HG03135 (cell line): Measurements from ENCODE around the gene CFAP126.
"Not testable (repeated sequence)": the region's sequence is repeated elsewhere in the genome, so short reads cannot be mapped to it uniquely, and the experiment has no call there.

Source experiments
- ATAC-seq: cut with Tn5 transposase; IDR thresholded peaks from one replicate; pipeline ENCODE4 v1.9.1; 2021; ENCODE audit warnings: mild to moderate bottlenecking, moderate library complexity; ENCODE audit not compliant: unreplicated experiment

CFAP126 gene

GRCh38 chr1:161382214-161383019, 14.7 kb upstream of the CFAP126 start:
- ATAC-seq = no peak

GRCh38 chr1:161381707-161382106, 14.0 kb upstream of the CFAP126 start:
- no peak for ATAC-seq

GRCh38 chr1:161379071-161379470, 11.4 kb upstream of the CFAP126 start:
- ATAC-seq = no peak

- no peak for ATAC-seq
Observed at GRCh38 chr1:161378014-161378413, 10.3 kb upstream of the CFAP126 start.

GRCh38 chr1:161374373-161374772, 6.7 kb upstream of the CFAP126 start:
- ATAC-seq = no peak

GRCh38 chr1:161373442-161373841, 5.8 kb upstream of the CFAP126 start:
- no peak for ATAC-seq

GRCh38 chr1:161365207-161365606, 2.5 kb downstream of the CFAP126 start:
- no peak for ATAC-seq

- ATAC-seq = no peak
Observed at GRCh38 chr1:161364332-161364731, 3.3 kb downstream of the CFAP126 start.

- ATAC-seq = no peak
Observed at GRCh38 chr1:161359291-161359690, 8.4 kb downstream of the CFAP126 start.

- ATAC-seq = no peak
Observed at GRCh38 chr1:161357073-161357472, 10.6 kb downstream of the CFAP126 start.

- no peak for ATAC-seq
Observed at GRCh38 chr1:161351482-161351881, 16.2 kb downstream of the CFAP126 start.

- ATAC-seq = no peak
Observed at GRCh38 chr1:161350671-161351070, 17.0 kb downstream of the CFAP126 start.

- ATAC-seq = no peak
Observed at GRCh38 chr1:161342821-161343220, 24.9 kb downstream of the CFAP126 start.

- ATAC-seq = no peak
Observed at GRCh38 chr1:161342177-161342576, 25.5 kb downstream of the CFAP126 start.

GRCh38 chr1:161335796-161336195, 31.9 kb downstream of the CFAP126 start:
- no peak for ATAC-seq

- ATAC-seq = no peak
Observed at GRCh38 chr1:161333166-161333565, 34.5 kb downstream of the CFAP126 start.

- no peak for ATAC-seq
Observed at GRCh38 chr1:161330346-161330745, 37.3 kb downstream of the CFAP126 start.

- ATAC-seq = no peak
Observed at GRCh38 chr1:161324020-161324419, 43.7 kb downstream of the CFAP126 start.

GRCh38 chr1:161315841-161316674, 51.6 kb downstream of the CFAP126 start:
- not testable (repeated sequence) for ATAC-seq
